ENCODE measurements around the gene BAK1. TPM values are rescaled to one million over a fixed set of nuclear protein-coding genes. Genes with fewer than 3 reads are reported as not detected.

The BAK1 gene
- total and polyA plus RNA-seq, 2 donors (not counting 1 experiment from before 2014, with no cell fraction given) = 12.9 to 13.0 TPM

GRCh38 chr6:33575211-33575610, 4.9 kb downstream of the BAK1 start:
- peaks cover 8% of the 10 kb centered on the region for H3K4me1 ChIP-seq (ENCODE audit: control insufficient read depth, extremely low read depth, insufficient read depth, low read length)
- TF ChIP-seq EZH2 (IDR thresholded peaks at IDR 0.05; ENCODE audit: low read length, missing control alignments) = no peak
- no peak for TF ChIP-seq CTCF (conservative IDR thresholded peaks at IDR 0.05 in 1 of 2, IDR thresholded peaks at IDR 0.05 in 1 of 2; ENCODE audit: low read depth in 1 of 2, low read length in 2 of 2)
- H3K4me3 ChIP-seq (replicated peaks in 1 of 4; ENCODE audit: control extremely low read depth in 1 of 4, insufficient read depth in 1 of 4, low read depth in 3 of 4, low read length in 4 of 4) = no peak overlapping the region
- no peak overlapping the region for H2AFZ ChIP-seq (ENCODE audit: low read length)
- no peak for DNase-seq (ENCODE audit: low read depth in 2 of 2)
- H3K27me3 ChIP-seq (ENCODE audit: control insufficient read depth, insufficient read depth, low read length) = no peaks in the 10 kb centered on the region
- H3K4me2 ChIP-seq (ENCODE audit: extremely low read depth, insufficient read depth, low read length) = no peak overlapping the region
- no peaks in the 10 kb centered on the region for H4K20me1 ChIP-seq (ENCODE audit: control insufficient read depth, extremely low read depth, insufficient read depth, low read length)
- no peak overlapping the region for H3K27ac ChIP-seq (ENCODE audit: insufficient read depth, low read length)
- no peaks in the 10 kb centered on the region for H3K9me3 ChIP-seq (ENCODE audit: control insufficient read depth, insufficient read depth, low read depth, low read length)
- peaks cover 26% of the 10 kb centered on the region for H3K79me2 ChIP-seq (ENCODE audit: control insufficient read depth, insufficient read depth, low read length)
- peaks cover 16% of the 10 kb centered on the region for H3K36me3 ChIP-seq (ENCODE audit: control insufficient read depth, insufficient read depth, low read length)
- H3K9ac ChIP-seq (ENCODE audit: insufficient read depth, low read length) = no peak overlapping the region

- H3K36me3 ChIP-seq (ENCODE audit: control insufficient read depth, insufficient read depth, low read length) = peaks cover 6% of the 10 kb centered on the region
- no peak overlapping the region for H3K9ac ChIP-seq (ENCODE audit: insufficient read depth, low read length)
- H3K9me3 ChIP-seq (ENCODE audit: control insufficient read depth, insufficient read depth, low read depth, low read length) = no peaks in the 10 kb centered on the region
- DNase-seq (ENCODE audit: low read depth in 2 of 2) = no peak
- H3K27ac ChIP-seq (ENCODE audit: insufficient read depth, low read length) = peak overlapping the region; percentile 72
- peaks cover 5% of the 10 kb centered on the region for H3K4me1 ChIP-seq (ENCODE audit: control insufficient read depth, extremely low read depth, insufficient read depth, low read length)
- peak overlapping the region; percentile 90 for H3K4me2 ChIP-seq (ENCODE audit: extremely low read depth, insufficient read depth, low read length)
- H3K4me3 ChIP-seq (replicated peaks in 1 of 4; ENCODE audit: control extremely low read depth in 1 of 4, insufficient read depth in 1 of 4, low read depth in 3 of 4, low read length in 4 of 4) = peak overlapping the region; percentile 53 to 78 (median 58)
- H3K27me3 ChIP-seq (ENCODE audit: control insufficient read depth, insufficient read depth, low read length) = no peaks in the 10 kb centered on the region
- peak overlapping the region; percentile 77 for H2AFZ ChIP-seq (ENCODE audit: low read length)
- no peaks in the 10 kb centered on the region for H3K79me2 ChIP-seq (ENCODE audit: control insufficient read depth, insufficient read depth, low read length)
- no peaks in the 10 kb centered on the region for H4K20me1 ChIP-seq (ENCODE audit: control insufficient read depth, extremely low read depth, insufficient read depth, low read length)
- TF ChIP-seq EZH2 (IDR thresholded peaks at IDR 0.05; ENCODE audit: low read length, missing control alignments) = no peak
- no peak for TF ChIP-seq CTCF (conservative IDR thresholded peaks at IDR 0.05 in 1 of 2, IDR thresholded peaks at IDR 0.05 in 1 of 2; ENCODE audit: low read depth in 1 of 2, low read length in 2 of 2)
Measured at GRCh38 chr6:33571637-33572316, 8.3 kb downstream of the BAK1 start.

- no peaks in the 10 kb centered on the region for H4K20me1 ChIP-seq (ENCODE audit: control insufficient read depth, extremely low read depth, insufficient read depth, low read length)
- DNase-seq (ENCODE audit: low read depth in 2 of 2) = peak; percentile 67 to 75
- peak overlapping the region; percentile 29 for H3K9ac ChIP-seq (ENCODE audit: insufficient read depth, low read length)
- TF ChIP-seq EZH2 (IDR thresholded peaks at IDR 0.05; ENCODE audit: low read length, missing control alignments) (no peak), CTCF (conservative IDR thresholded peaks at IDR 0.05 in 1 of 2, IDR thresholded peaks at IDR 0.05 in 1 of 2; ENCODE audit: low read depth in 1 of 2, low read length in 2 of 2) (peak in 1 of 2 donors; percentile 3)
- no peaks in the 10 kb centered on the region for H3K9me3 ChIP-seq (ENCODE audit: control insufficient read depth, insufficient read depth, low read depth, low read length)
- peaks cover 6% of the 10 kb centered on the region for H3K36me3 ChIP-seq (ENCODE audit: control insufficient read depth, insufficient read depth, low read length)
- peak overlapping the region; percentile 83 for H2AFZ ChIP-seq (ENCODE audit: low read length)
- peaks cover 5% of the 10 kb centered on the region for H3K4me1 ChIP-seq (ENCODE audit: control insufficient read depth, extremely low read depth, insufficient read depth, low read length)
- no peaks in the 10 kb centered on the region for H3K79me2 ChIP-seq (ENCODE audit: control insufficient read depth, insufficient read depth, low read length)
- no peaks in the 10 kb centered on the region for H3K27me3 ChIP-seq (ENCODE audit: control insufficient read depth, insufficient read depth, low read length)
- peak overlapping the region; percentile 53 to 78 (median 58) for H3K4me3 ChIP-seq (replicated peaks in 1 of 4; ENCODE audit: control extremely low read depth in 1 of 4, insufficient read depth in 1 of 4, low read depth in 3 of 4, low read length in 4 of 4)
- peak overlapping the region; percentile 90 for H3K4me2 ChIP-seq (ENCODE audit: extremely low read depth, insufficient read depth, low read length)
- peak overlapping the region; percentile 72 for H3K27ac ChIP-seq (ENCODE audit: insufficient read depth, low read length)
Measured at GRCh38 chr6:33570806-33571636, 9.1 kb downstream of the BAK1 start.
